Panc1 (cell line): Measurements from ENCODE around the gene OXT.

ENCODE experiments used
- POLR2AphosphoS5 ChIP-seq: IDR thresholded peaks from 2 replicates; pipeline ENCODE4 v1.6.1; 2012; ENCODE audit warnings: mild to moderate bottlenecking, low read depth, low read length, moderate library complexity
- SIN3A ChIP-seq: IDR thresholded peaks from 2 replicates; pipeline ENCODE4 v1.6.1; 2012; ENCODE audit warnings: low read depth, mild to moderate bottlenecking, low read length, moderate library complexity, borderline replicate concordance; ENCODE audit not compliant: insufficient read depth
- TF ChIP-seq, protein P1 (sequence below): fragments of 450-650 bp; IDR thresholded peaks from 2 replicates; pipeline ENCODE4 v1.5.1; 2017; ENCODE audit warnings: mild to moderate bottlenecking
- TF ChIP-seq, protein P2 (sequence below), 2 experiments: IDR thresholded peaks; 2 replicates each; pipeline ENCODE4 v1.6.1; 2011 to 2012; ENCODE audit warnings: low read depth in 2 of 2, control low read depth in 1 of 2, low read length in 1 of 2, mild to moderate bottlenecking in 1 of 2, moderate library complexity in 1 of 2; ENCODE audit not compliant: insufficient read depth in 1 of 2

DNA sequence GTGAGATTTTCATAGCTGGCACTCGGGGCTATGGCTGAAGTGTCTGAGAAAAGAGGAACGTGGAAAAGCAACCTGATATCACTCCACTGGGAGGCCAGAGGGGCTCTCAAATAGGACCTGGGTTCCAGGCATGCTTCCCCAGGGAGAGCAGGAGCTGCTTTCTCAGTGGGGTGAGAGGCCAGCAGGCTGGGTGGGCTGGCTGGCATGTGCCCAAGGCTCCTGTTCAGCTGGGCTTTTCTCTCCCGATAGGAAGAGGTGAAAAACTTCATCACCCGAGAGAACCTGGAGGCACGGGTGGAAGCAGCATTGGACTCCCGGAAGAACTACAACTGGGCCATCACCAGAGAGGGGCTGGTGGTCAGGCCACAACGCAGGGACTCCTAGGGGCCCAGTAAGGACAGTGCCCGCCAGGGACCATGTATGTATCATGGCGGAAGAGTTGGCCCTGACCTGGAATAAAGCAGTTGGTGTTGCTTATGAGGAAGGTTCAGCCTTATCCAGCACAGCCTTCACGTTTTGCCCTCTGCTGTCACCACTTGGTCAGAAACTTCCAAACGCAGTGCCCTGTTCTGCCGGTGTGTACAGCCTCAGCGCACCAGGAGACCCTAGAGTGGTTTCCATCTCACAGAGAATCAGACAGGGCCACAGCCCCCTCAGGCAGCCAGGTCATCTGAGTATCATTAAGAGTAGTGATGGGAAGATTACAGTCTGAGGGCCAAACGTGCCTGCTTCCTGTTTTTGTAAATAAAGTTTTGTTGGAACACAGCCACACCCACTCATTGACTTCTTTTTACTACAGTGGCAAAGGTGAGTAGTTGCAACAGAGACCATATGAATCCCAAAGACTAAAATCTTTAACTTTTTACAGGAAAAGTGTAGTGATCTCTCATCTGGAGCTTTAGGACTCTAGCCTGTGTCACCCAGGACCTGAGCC lies 23.7 kb upstream of the OXT start:
- TF ChIP-seq, protein P1, sequence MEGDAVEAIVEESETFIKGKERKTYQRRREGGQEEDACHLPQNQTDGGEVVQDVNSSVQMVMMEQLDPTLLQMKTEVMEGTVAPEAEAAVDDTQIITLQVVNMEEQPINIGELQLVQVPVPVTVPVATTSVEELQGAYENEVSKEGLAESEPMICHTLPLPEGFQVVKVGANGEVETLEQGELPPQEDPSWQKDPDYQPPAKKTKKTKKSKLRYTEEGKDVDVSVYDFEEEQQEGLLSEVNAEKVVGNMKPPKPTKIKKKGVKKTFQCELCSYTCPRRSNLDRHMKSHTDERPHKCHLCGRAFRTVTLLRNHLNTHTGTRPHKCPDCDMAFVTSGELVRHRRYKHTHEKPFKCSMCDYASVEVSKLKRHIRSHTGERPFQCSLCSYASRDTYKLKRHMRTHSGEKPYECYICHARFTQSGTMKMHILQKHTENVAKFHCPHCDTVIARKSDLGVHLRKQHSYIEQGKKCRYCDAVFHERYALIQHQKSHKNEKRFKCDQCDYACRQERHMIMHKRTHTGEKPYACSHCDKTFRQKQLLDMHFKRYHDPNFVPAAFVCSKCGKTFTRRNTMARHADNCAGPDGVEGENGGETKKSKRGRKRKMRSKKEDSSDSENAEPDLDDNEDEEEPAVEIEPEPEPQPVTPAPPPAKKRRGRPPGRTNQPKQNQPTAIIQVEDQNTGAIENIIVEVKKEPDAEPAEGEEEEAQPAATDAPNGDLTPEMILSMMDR, result no peak
- TF ChIP-seq POLR2AphosphoS5, result no peak
- TF ChIP-seq SIN3A, result no peak
- TF ChIP-seq, protein P2, sequence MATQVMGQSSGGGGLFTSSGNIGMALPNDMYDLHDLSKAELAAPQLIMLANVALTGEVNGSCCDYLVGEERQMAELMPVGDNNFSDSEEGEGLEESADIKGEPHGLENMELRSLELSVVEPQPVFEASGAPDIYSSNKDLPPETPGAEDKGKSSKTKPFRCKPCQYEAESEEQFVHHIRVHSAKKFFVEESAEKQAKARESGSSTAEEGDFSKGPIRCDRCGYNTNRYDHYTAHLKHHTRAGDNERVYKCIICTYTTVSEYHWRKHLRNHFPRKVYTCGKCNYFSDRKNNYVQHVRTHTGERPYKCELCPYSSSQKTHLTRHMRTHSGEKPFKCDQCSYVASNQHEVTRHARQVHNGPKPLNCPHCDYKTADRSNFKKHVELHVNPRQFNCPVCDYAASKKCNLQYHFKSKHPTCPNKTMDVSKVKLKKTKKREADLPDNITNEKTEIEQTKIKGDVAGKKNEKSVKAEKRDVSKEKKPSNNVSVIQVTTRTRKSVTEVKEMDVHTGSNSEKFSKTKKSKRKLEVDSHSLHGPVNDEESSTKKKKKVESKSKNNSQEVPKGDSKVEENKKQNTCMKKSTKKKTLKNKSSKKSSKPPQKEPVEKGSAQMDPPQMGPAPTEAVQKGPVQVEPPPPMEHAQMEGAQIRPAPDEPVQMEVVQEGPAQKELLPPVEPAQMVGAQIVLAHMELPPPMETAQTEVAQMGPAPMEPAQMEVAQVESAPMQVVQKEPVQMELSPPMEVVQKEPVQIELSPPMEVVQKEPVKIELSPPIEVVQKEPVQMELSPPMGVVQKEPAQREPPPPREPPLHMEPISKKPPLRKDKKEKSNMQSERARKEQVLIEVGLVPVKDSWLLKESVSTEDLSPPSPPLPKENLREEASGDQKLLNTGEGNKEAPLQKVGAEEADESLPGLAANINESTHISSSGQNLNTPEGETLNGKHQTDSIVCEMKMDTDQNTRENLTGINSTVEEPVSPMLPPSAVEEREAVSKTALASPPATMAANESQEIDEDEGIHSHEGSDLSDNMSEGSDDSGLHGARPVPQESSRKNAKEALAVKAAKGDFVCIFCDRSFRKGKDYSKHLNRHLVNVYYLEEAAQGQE (IDR thresholded peaks at IDR 0.05; ENCODE audit: insufficient read depth in 1 of 2, low read depth in 2 of 2, low read length in 1 of 2), result no peak
